SK-N-SH treated with all-trans-retinoic acid at 6 μM for 48 hours (cell line): ENCODE data around the gene ALDH6A1.

Source experiments
- ATAC-seq: fragments of 200-7000 bp; cut with Tn5 transposase; 3 replicates; pipeline ENCODE4 v1.9.1; 2020; ENCODE audit warnings: mild to moderate bottlenecking, moderate library complexity
- ARNTL ChIP-seq: fragments of 450-650 bp; formaldehyde crosslinking; IDR thresholded peaks from 2 replicates; pipeline ENCODE4 v1.5.0; 2020; ENCODE audit warnings: low read depth, mild to moderate bottlenecking, moderate library complexity, borderline replicate concordance
- BACH2 ChIP-seq: fragments of 250-450 bp; sonication (Bioruptor Pico); IDR thresholded peaks from 2 replicates; pipeline ENCODE4 v1.9.0; 2021; ENCODE audit warnings: mild to moderate bottlenecking, borderline replicate concordance
- CSDC2 ChIP-seq: fragments of 250-450 bp; sonication (Bioruptor Pico); IDR thresholded peaks from 2 replicates; pipeline ENCODE4 v1.5.0; 2020; ENCODE audit warnings: mild to moderate bottlenecking, moderate library complexity
- ESRRG ChIP-seq: fragments of 250-450 bp; sonication (Bioruptor Pico); IDR thresholded peaks from 2 replicates; pipeline ENCODE4 v1.6.1; 2021; ENCODE audit warnings: mild to moderate bottlenecking
- GLIS3 ChIP-seq: fragments of 250-450 bp; sonication (Bioruptor Pico); IDR thresholded peaks from 2 replicates; pipeline ENCODE4 v1.5.0; 2020; ENCODE audit warnings: mild to moderate bottlenecking, moderate library complexity
- ISL1 ChIP-seq: fragments of 250-450 bp; sonication (Bioruptor Pico); IDR thresholded peaks from 2 replicates; pipeline ENCODE4 v2.1.2; 2022; ENCODE audit warnings: mild to moderate bottlenecking, moderate library complexity
- OSR1 ChIP-seq: fragments of 250-450 bp; sonication (Bioruptor Pico); IDR thresholded peaks from 2 replicates; pipeline ENCODE4 v1.8.0; 2022; ENCODE audit warnings: moderate library complexity, mild to moderate bottlenecking, inconsistent platforms
- POU6F1 ChIP-seq: fragments of 250-450 bp; sonication (Bioruptor Pico); IDR thresholded peaks from 2 replicates; pipeline ENCODE4 v1.8.0; 2021; ENCODE audit warnings: low read depth, mild to moderate bottlenecking, moderate library complexity, borderline replicate concordance
- RARB ChIP-seq: fragments of 250-450 bp; sonication (Bioruptor Pico); IDR thresholded peaks from 2 replicates; pipeline ENCODE4 v1.8.0; 2021; ENCODE audit warnings: mild to moderate bottlenecking, moderate library complexity
- SNAI2 ChIP-seq: fragments of 250-450 bp; sonication (Bioruptor Pico); IDR thresholded peaks from 2 replicates; pipeline ENCODE4 v1.5.0; 2020; ENCODE audit warnings: mild to moderate bottlenecking, moderate library complexity
- TCF4 ChIP-seq: fragments of 250-450 bp; sonication (Bioruptor Pico); IDR thresholded peaks from 2 replicates; pipeline ENCODE4 v1.8.0; 2021; ENCODE audit warnings: mild to moderate bottlenecking, moderate library complexity, borderline replicate concordance
- TOX ChIP-seq: fragments of 250-450 bp; sonication (Bioruptor Pico); IDR thresholded peaks from 2 replicates; pipeline ENCODE4 v1.8.0; 2021; ENCODE audit warnings: mild to moderate bottlenecking, moderate library complexity, borderline replicate concordance
- TSHZ2 ChIP-seq: fragments of 250-450 bp; sonication (Bioruptor Pico); IDR thresholded peaks from 2 replicates; pipeline ENCODE4 v1.5.0; 2020; ENCODE audit warnings: mild to moderate bottlenecking, moderate library complexity
- ZC3H10 ChIP-seq: fragments of 250-450 bp; sonication (Bioruptor Pico); IDR thresholded peaks from 2 replicates; pipeline ENCODE4 v1.5.1; 2021; ENCODE audit warnings: mild to moderate bottlenecking, moderate library complexity
- ZFP3 ChIP-seq: fragments of 250-450 bp; sonication (Bioruptor Pico); IDR thresholded peaks from 2 replicates; pipeline ENCODE4 v1.5.0; 2020; ENCODE audit warnings: mild to moderate bottlenecking, moderate library complexity
- ZFP30 ChIP-seq: fragments of 450-650 bp; formaldehyde crosslinking; IDR thresholded peaks from 2 replicates; pipeline ENCODE4 v1.5.0; 2022; ENCODE audit warnings: mild to moderate bottlenecking, moderate library complexity
- ZNF565 ChIP-seq: fragments of 450-650 bp; formaldehyde crosslinking; conservative IDR thresholded peaks from 2 replicates; pipeline ENCODE4 v1.5.0; 2020; ENCODE audit warnings: low read depth, mild to moderate bottlenecking, moderate library complexity
- ZNF70 ChIP-seq: fragments of 450-650 bp; formaldehyde crosslinking; IDR thresholded peaks from 2 replicates; pipeline ENCODE4 v1.5.0; 2020; ENCODE audit warnings: mild to moderate bottlenecking, moderate library complexity
- ZNF8 ChIP-seq: fragments of 450-650 bp; formaldehyde crosslinking; IDR thresholded peaks from 2 replicates; pipeline ENCODE4 v1.5.0; 2020; ENCODE audit warnings: mild to moderate bottlenecking, moderate library complexity

The ALDH6A1 gene

GRCh38 chr14:74034572-74034971, 49.7 kb downstream of the ALDH6A1 start:
- ATAC-seq: no peak
- TF ChIP-seq BACH2 (no peak), OSR1 (CRISPR knock-in tag) (no peak), ZFP30 (no peak), POU6F1 (CRISPR knock-in tag) (no peak), TOX (no peak), TSHZ2 (no peak), ZNF8 (CRISPR knock-in tag) (no peak), ZNF70 (CRISPR knock-in tag) (no peak), TCF4 (CRISPR knock-in tag) (no peak), RARB (no peak), ZC3H10 (CRISPR knock-in tag) (no peak), CSDC2 (CRISPR knock-in tag) (no peak), ISL1 (CRISPR knock-in tag) (no peak)

GRCh38 chr14:74029136-74029535, 55.1 kb downstream of the ALDH6A1 start:
- no peak for TF ChIP-seq ZNF8 (CRISPR knock-in tag)
- no peak for TF ChIP-seq SNAI2 (CRISPR knock-in tag)
- TF ChIP-seq RARB: no peak
- TF ChIP-seq ZC3H10 (CRISPR knock-in tag): no peak
- no peak for TF ChIP-seq ZNF70 (CRISPR knock-in tag)
- TF ChIP-seq BACH2: no peak
- no peak for ATAC-seq

GRCh38 chr14:74022346-74022745, 61.9 kb downstream of the ALDH6A1 start:
- no peak for TF ChIP-seq ESRRG (CRISPR knock-in tag)
- no peak for TF ChIP-seq RARB
- TF ChIP-seq ARNTL: no peak
- no peak for ATAC-seq

GRCh38 chr14:74019408-74020137, 64.7 kb downstream of the ALDH6A1 start:
- peak; percentile 22 for ATAC-seq
- TF ChIP-seq CSDC2 (CRISPR knock-in tag): no peak
- TF ChIP-seq GLIS3 (CRISPR knock-in tag): no peak
- TF ChIP-seq BACH2: no peak
- TF ChIP-seq TOX: no peak
- no peak for TF ChIP-seq ZNF70 (CRISPR knock-in tag)
- no peak for TF ChIP-seq ZNF565 (CRISPR knock-in tag)
- no peak for TF ChIP-seq ZC3H10 (CRISPR knock-in tag)
- no peak for TF ChIP-seq ISL1 (CRISPR knock-in tag)
- TF ChIP-seq TSHZ2: no peak

GRCh38 chr14:74018586-74019407, 65.5 kb downstream of the ALDH6A1 start, which contains the start of the genes BBOF1 and ENTPD5:
Gene BBOF1, plus strand, starts transcription at chr14:74019349. Its CDS starts 130 bp downstream, at chr14:74019479.
Gene ENTPD5, minus strand, starts transcription at chr14:74019288. Its CDS starts 31,186 bp downstream, at chr14:73988102.
- peak; percentile 90 for ATAC-seq
- no peak for TF ChIP-seq TOX
- TF ChIP-seq ZFP3 (CRISPR knock-in tag): no peak
- no peak for TF ChIP-seq OSR1 (CRISPR knock-in tag)
- TF ChIP-seq ARNTL: no peak
- no peak for TF ChIP-seq TSHZ2
